Measurements from ENCODE around the gene ASTN1.

DNA sequence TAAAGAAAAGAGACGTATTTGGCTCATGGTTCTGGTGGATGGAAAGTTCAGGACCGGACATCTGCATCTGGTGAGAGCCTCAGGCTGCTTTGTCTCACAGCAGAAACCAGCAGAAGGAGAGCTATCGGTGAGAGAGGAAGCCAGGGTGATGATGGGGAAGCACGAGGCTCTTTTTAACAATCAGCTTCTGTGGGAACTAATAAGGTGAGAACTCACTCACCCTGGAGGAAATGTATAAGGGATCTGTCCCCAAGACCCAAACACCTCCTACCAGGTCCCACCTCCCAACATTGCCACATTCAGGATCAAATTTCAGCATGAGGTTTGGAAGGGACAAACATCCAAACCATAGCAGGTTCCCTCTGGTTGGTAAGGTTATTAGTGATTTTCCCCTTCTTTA lies 32.8 kb downstream of the ASTN1 start:
- no peak for TF ChIP-seq POLR2A (IDR thresholded peaks at IDR 0.05)
- TF ChIP-seq, protein P1, sequence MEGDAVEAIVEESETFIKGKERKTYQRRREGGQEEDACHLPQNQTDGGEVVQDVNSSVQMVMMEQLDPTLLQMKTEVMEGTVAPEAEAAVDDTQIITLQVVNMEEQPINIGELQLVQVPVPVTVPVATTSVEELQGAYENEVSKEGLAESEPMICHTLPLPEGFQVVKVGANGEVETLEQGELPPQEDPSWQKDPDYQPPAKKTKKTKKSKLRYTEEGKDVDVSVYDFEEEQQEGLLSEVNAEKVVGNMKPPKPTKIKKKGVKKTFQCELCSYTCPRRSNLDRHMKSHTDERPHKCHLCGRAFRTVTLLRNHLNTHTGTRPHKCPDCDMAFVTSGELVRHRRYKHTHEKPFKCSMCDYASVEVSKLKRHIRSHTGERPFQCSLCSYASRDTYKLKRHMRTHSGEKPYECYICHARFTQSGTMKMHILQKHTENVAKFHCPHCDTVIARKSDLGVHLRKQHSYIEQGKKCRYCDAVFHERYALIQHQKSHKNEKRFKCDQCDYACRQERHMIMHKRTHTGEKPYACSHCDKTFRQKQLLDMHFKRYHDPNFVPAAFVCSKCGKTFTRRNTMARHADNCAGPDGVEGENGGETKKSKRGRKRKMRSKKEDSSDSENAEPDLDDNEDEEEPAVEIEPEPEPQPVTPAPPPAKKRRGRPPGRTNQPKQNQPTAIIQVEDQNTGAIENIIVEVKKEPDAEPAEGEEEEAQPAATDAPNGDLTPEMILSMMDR (IDR thresholded peaks at IDR 0.05) = no peak
